Activated CD8-positive, alpha-beta memory T cell treated with anti-CD3 and anti-CD28 coated beads, Interleukin-2, amount 50 U/mL, for 24 hours (primary cell): ENCODE measurements around the gene ARHGEF19.
"Not testable (repeated sequence)": the region's sequence is repeated elsewhere in the genome, so short reads cannot be mapped to it uniquely, and the experiment has no call there.

Experiments
- DNase-seq: peaks from one replicate; pipeline ENCODE4 v3.0.0-alpha.2; 2020; ENCODE audit errors: extremely low read depth

ARHGEF19 gene

DNA sequence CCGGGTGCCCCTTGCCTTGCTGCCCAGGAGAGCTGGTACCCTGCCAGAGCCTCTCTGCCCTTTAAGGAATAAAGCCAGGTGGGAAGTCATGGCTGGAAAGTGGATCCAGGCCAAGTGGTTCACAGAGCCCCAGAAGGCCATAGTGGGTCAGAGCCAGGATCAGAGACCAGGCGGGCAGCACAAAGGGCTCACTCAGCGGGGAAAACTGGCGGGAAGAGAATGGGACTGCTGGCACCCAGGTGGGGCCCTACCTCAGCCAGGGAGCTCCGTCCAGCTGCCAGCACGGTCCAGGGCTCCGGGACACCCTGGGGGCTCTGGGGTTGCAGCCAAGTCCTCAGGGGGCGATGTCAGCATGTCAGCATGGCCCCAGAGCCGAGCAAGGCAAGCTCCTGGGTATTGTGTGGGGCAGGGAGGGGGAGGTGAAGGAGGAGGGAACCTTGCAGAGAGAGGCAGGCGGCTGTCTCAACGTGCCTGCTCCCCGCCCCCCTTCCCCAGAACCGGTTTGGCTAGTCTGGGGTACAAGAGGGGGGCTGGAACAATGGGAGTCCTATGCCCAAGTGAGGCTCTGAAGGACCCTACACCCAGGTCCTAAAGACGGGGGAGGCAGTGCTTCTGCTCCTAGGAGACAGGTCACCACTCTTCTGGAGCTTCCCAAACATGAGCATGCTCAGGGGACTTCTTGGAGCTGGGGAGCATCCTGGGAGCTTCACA is at the start of gene ARHGEF19:
TSS of gene ARHGEF19 (minus strand) at position 402 of the 711 bp plus-strand sequence. CDS start 3,598 bp downstream, outside the sequence.
- no peak for DNase-seq

DNA sequence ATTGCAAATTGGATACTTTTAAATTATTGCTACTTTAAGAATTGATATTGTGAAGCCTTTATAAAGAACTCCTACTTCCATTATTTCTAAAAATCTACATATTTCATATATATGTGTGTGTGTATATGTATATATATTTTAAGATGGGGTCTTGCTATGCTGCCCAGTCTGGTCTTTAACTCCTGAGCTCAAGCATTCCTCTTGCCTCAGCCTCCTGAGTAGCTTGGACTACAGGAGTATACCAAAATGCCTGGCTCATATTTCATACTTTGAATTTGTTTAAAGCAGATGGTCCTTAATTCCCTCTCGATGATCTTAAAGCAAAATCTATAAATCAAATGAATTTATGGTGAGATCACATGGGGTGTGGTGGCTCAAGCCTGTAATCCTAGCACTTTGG is 49.6 kb upstream of the ARHGEF19 start:
- DNase-seq = no peak

DNA sequence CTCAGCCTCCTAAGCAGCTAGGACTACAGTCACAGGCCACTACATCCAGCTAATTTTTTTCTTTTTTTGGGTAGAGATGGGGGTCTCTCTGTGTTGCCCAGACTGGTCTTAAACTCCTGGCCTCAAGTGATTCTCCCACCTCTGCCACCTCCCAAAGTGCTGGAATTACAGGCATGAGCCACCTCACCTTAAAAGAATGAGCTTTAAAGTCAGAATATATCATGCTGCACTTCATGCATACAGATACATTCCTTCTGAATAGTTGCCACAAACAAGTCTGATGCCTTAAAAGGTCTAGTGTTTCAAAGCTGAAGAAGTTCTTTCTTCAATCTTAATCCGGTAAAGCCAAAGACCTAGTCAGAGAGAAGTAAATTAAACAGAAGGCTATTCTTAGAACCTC is 48.4 kb upstream of the ARHGEF19 start:
- no peak for DNase-seq

DNA sequence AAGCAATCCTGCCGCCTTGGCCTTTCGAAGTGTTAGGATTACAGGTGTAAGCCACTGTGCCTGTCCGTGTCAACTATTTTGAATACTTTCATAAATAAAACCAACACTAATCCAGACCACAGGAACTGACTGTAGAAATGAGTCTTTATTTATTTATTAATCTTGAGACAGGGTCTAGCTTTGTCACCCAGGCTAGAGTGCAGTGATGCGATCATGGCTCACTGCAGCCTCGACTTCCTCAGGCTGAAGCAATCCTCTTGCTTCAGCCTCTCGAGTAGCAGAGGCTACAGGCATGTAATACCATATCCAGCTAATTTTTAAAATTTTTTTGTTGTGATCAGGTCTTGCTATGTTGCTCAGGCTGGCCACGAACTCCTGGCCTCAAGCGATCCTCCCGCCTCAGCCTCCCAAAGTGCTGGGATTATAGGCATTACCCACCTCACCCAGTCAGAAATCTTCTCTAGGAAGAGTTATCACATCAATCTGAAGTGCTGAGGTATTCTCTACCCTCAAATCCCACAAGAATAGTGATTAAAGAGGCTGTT is 46.2 kb upstream of the ARHGEF19 start:
- no peak for DNase-seq

DNA sequence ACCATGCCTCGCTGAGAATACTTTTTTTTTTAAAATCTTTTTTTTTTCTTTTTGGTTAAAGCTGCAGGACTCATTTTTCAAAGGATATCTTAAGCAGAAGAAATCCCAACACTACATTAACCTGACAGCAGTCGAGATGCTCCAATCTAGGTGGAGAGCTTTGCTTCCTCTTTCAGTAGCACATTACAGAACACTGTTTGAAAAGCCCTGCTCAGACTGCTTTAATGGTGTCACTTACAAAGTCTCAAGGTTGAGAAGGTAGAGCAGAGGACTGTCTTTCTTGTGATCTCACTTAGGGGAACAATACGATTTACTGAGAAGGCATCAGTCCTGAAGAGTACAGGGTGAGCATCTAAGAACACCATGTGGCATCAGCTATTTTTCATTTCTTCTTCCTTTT is 45.5 kb upstream of the ARHGEF19 start:
- DNase-seq = no peak

DNA sequence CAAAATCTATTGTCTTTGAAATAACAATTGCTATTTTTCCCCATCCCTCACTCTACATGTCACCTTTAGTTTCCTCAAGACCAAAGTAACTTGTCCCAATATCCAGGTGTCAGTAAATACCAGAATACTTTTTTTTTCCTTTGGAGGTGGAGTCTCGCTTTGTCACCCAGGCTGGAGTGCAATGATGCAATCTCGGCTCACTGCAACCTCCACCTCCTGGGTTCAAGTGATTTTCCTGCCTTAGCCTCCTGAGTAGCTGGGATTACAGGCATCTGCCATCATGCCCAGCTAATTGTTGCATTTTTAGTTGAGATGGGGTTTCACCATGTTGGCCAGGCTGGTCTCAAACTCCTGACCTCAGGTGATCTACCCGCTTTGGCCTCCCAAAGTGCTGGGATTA is 45.1 kb upstream of the ARHGEF19 start:
- DNase-seq = not testable (repeated sequence)

DNA sequence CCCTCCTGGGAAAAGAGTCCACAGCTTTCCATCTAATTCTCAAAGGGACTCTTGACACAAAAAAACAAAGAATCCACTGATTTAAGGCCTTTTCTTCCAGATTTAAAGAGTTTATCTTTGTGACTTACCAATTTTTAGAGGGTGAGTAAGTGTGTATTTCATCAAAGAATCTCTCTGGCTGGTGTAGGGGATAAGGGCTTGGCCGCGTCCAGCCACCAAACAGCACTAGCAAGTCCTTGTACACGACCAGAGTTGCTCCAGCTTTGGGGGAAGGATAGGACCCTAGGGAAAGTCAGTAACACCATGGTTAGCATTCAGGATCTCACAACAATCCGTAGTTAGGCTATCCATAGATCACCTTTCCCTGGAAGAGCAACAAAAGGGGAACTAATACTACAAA is 44.0 kb upstream of the ARHGEF19 start:
- no peak for DNase-seq

DNA sequence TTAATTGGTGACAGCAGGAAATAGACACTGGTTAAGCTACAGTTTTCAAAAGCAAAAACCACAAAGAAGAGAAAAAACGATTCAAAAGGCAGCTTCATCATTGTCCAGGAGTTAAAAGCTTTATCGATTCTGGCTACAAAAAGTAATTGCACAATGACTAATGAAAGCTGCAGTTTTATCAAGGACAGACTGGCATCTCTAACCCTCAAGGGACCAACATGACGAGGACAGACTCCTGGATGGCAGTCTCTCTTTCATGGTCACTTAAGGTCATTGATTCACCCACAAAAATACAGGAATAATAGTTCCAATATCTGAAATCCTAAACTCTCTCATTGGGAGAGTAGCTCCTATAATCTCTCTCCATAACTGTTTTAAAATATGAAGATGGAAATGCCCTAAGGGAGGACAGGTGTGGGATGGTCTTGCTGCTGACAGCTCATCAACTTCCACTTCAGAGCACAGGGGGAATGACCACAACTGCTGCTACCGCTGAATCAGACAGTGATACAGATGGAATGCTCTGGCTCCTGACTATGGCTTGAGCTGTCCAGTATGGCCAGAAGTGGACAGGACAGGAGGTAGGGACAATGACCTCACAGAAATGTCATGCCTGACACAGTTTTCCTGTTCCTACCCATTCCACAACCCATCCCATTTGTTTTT is 41.9 kb upstream of the ARHGEF19 start:
- no peak for DNase-seq

DNA sequence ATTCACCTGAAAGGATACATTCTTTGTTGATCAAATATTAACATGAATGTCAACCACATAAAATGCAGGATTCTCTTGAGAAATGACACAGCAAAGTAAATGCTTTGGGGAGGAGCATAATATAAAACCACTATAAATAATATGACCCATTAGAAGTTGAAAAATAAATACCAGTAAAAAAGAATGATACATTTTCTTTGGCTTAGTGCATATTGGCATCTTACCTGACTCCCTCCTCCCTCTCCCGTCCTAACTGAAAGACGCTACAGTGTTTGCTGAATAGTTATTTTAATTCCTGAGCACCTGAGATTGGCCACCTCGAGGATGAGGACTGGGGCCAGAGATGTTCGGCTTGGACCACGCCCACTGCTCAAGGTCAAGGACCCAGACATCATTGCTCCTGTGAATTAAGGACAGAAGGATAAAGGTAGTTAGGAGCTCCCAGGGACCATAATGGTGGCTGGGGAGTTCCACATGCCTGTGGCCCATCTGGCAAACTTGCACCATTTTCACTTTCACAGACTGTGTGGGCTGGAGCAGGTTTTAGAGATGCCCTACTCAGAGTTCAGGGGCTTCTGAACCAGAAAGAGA is 41.0 kb upstream of the ARHGEF19 start:
- no peak for DNase-seq

DNA sequence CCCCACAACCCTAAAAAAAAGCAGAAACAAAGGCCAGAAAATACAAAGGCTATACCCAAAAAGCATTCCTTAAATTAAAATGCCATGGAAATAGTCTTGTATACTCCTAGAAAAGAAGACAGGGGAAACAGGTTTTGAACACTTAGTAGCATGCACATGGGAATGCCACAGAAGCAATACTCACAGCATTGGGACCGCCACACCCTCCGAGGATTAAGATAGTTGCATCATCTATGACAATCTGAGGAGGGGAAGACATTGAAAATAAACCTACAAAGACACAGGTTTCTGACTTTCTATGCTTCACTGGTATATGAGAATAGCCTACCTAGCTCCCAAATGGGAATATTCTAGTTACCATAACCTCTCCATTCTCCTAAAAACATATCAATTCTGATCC is 40.5 kb upstream of the ARHGEF19 start:
- no peak for DNase-seq

DNA sequence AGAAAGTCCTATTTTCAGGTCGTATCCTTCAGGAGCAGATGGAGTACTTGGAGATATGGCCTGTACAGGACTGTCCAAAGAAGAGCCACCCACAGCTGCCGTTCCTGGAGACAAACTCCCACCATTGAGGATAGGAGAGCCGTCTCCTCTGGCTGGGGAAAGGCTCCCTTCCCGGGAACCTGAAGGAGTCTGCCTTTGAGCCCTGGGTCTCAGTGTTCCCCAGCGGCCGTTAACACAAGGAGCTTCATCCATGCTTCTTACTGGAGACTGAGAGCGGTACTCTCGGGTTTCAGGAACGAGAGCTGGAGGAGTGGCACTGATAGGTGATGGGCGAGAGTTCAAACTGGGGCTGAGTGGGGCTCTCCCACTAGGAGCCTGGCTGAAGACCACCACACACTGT is 38.9 kb upstream of the ARHGEF19 start:
- DNase-seq = no peak

DNA sequence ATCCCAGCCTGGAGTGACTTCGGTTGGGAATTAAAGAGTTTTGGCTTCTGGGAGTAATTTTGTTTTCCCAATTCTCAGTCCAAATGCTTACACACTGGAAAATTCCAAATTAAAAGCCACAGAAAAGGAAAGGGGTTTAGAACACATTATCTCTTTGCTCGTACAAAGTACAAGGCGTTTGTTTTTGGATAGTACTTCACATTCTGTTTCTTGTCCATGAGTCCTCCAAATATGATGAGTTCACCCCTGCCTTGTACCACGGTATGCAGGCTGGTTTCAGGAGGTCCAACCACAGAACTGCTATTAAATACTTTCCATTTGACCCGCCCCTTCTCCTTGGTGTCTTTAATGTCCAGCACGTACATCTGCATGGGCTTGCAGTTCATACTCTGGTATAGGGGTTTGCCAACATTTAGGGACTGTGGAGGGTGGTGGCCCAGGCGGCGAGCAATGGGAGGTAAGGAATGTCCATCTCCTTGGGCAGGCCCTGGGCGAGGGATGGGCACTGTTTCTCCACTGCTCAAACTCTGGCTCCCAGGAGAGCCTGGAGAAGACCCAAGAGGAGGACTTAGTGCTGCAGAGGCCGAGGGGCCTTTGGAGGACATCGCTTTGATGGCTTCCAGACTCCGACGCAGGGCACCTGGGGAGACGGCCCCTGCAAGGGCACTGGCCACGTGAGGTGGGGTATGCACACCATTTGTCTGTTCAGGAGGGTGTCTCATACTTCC is 38.2 kb upstream of the ARHGEF19 start:
- no peak for DNase-seq

DNA sequence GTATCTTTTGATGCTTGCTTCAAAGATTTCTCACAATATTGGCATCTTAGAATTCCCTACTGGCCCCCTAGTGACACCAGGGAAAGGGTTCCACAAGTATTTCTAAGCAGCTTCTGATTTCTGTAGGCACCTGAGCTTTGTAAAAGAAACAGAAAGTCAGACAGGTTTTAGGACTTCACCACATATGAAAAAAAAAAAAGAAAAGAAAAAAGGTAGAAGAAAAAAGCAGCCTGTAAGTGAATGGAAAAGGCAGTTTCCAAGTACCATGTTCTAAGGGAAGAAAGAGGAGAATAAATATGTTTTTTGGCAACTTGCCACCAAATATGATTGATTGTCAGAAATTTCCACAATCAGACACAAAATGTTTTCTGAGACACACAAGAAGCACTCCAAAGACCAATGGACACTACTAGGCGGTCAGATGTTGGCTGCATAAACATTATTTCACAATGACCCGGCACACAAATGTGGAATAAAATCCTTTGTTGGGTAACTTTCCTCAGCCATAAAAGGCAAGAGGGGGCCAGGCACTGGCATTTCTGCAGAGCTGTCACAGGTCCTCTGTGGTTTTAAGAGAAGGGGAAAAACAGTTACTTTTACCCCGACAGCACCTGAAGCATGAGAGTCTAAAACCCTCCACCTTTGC is 37.3 kb upstream of the ARHGEF19 start:
- DNase-seq = no peak

DNA sequence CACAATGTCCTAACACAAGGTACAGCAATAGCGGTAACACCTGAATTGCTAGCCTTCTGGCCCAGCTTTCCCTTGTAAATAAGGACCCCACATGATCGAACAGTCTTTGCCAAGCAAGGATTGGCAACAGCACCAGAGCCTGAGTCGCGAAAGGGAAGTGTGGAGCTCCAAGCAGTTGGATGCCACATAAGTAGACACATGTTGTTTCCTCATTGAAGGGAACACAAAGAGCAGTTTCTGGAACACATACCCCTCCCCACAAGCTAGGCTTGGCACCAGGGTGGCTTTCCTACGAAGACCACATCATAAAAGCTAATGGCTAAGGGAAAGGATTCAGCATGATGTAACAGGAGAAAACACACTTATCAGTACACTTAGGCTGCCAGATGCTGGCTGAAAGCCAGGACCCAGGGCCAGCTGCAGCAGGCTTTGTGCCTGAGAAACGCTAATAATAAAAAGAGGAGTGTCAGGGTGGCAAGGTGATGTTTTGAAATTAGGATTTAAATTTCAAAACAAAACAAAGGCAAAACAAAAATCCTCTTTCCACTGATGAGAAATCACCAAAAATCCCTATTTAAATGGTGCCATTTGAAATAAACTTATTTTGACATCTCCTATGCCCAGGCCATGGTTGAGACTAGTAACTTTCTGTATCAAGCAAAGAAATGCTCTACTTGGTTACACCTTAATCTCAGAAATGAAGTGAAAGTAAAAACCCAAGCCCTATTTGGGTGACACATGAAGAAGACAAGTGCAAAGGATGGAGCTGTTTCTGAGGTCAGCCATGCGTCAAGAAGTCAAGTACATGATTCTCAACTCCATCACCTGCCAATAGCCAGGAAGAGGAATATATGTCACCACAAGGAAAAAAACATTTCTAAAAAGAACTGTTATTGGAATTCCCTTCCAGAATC is 36.4 kb upstream of the ARHGEF19 start:
- DNase-seq = no peak

DNA sequence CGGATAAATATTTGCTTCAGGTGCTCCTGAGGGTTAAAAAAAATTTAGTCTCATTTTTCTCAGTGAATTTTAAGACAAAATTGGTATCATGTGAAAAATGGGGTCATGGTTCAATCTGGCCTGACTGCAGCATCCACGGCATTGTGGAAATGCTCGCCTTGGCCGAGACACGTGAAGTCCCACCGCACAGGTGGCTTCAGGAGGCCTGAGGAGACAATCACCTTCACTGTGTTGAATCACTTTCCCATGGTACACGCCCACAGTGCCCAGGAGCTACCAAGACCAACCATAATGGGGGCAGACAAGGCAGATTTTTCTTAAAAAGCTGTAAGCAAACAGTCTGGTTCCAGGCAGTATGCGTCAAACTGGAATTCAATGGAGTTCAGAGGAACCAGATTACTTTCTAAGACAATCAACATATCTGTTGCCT is 35.6 kb upstream of the ARHGEF19 start:
- no peak for DNase-seq

DNA sequence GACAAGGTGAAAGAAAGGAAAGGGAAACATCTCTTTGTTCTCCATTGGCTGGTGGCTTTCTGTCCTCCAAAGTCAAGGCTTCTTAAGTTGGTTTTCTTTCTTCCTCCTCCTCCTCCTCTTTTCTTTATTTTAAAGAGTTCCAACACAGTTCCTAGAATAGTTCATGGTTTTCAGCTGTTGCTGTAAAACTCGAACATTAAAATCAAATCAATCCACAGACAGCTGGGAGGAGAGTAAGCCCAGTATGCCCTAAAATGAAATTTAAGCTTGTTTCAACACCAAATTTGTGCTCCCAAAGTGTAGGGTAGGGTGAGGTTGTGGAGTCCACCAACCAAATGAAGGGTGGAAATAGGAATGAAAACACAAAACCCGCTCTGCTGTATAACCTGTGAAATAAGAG is 35.0 kb upstream of the ARHGEF19 start:
- no peak for DNase-seq

DNA sequence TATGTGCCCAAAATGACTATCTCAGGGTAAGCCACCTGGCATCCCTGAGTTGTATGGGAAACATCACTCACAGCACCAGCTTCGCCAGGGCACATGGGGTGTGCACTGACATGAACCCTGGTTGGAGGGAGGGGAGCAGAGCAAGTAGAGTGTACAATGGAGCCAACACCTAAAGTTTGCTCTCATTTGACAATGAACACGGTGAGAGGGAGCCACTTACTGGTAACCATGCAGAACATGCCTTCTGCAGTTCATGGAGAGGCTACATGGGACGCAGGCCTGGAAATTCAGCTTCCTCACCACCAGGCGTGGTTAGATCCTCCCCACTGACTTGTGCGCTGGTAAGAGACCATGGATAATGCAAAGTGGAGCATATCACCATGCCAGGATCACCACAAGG is 34.5 kb upstream of the ARHGEF19 start:
- DNase-seq = no peak

DNA sequence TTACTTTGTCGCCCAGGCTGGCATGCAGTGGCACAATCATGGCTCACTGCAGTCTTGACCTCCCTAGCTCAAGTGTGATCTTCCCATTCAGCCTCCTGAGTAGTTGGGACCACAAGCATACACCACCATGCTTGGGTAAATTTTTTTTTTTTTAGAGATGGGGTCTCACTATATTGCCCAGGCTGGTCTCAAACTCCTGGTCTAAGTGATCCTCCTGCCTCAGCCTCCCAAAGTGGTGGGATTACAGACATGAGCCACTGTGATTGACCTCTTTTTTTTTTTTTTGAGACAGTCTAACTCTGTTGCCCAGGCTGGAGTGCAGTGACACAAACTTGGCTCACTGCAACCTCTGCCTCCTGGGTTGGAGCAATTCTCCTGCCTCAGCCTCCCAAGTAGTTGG is 33.8 kb upstream of the ARHGEF19 start:
- not testable (repeated sequence) for DNase-seq

DNA sequence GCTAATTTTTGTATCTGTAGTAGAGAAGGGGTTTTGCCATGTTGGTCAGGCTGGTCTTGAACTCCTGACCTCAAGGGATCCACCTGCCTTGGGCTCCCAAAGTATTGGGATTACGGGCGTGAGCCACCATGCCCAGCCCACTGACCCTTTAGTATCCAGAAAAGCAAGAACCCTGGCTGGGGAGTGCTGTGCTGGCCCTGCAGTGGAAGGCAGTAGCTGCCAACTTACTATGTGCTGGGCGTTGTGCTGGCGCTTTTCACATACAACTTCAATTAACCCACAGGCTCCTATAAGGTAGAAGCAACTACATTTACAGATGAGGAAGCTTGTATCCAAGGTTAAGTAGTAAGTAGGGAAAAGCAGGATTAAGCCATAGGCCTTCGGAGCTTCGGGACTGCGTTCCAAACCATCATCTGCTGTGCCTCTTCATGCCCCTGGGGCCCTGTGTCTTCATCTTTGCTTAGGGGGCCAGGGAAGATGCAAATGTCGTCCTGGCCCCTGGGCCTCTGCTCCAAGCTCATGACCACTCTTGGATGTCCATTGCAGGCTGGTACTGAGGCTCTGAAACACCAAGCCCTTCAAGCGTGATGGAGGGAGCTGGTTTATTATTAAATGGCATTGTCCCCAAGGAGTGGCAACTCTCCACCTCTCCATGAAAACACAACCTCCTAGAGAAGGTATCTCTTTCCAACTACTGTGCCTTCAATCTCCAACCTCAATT is 33.2 kb upstream of the ARHGEF19 start:
- DNase-seq = no peak
